ENCODE measurements around the gene TMEM143. TPM values are rescaled to one million over a fixed set of nuclear protein-coding genes. Genes with fewer than 3 reads are reported as not detected.

The TMEM143 gene
- total RNA-seq, 1 donor, result 4.3 TPM

GRCh38 chr19:48397263-48398101 is 33.7 kb upstream of the TMEM143 start:
- Histone ChIP-seq H3K4me3 (ENCODE audit: insufficient read depth, low read length) (peak overlapping the region; percentile 68), H3K36me3 (ENCODE audit: insufficient read depth, low read length) (no peaks in the 10 kb centered on the region), H3K79me2 (ENCODE audit: insufficient read depth, low read length) (no peaks in the 10 kb centered on the region), H3K4me1 (ENCODE audit: insufficient read depth, low read length) (peaks cover 5% of the 10 kb centered on the region), H3K27ac (ENCODE audit: low read depth, low read length) (no peak overlapping the region), H3K27me3 (ENCODE audit: insufficient read depth, low read length) (peaks cover 52% of the 10 kb centered on the region), H2AFZ (ENCODE audit: low read length) (peak overlapping the region; percentile 47), H3K9me3 (ENCODE audit: low read depth, low read length) (no peaks in the 10 kb centered on the region), H3K4me2 (ENCODE audit: insufficient read depth, low read length) (peak overlapping the region; percentile 89), H4K20me1 (ENCODE audit: insufficient read depth, low read length) (no peaks in the 10 kb centered on the region)
- DNase-seq (ENCODE audit: insufficient read length, low spot score, missing footprints), result peak; percentile 81
- TF ChIP-seq CTCF (IDR thresholded peaks at IDR 0.05; ENCODE audit: extremely low read depth, low read depth, low read length), result no peak

GRCh38 chr19:48396824-48397176 is 33.1 kb upstream of the TMEM143 start:
- Histone ChIP-seq H3K9me3 (ENCODE audit: low read depth, low read length) (no peaks in the 10 kb centered on the region), H3K27me3 (ENCODE audit: insufficient read depth, low read length) (peaks cover 53% of the 10 kb centered on the region), H3K27ac (ENCODE audit: low read depth, low read length) (no peak overlapping the region), H3K4me2 (ENCODE audit: insufficient read depth, low read length) (no peak overlapping the region), H3K79me2 (ENCODE audit: insufficient read depth, low read length) (no peaks in the 10 kb centered on the region), H4K20me1 (ENCODE audit: insufficient read depth, low read length) (no peaks in the 10 kb centered on the region), H3K4me1 (ENCODE audit: insufficient read depth, low read length) (peaks cover 5% of the 10 kb centered on the region), H3K4me3 (ENCODE audit: insufficient read depth, low read length) (no peak overlapping the region), H3K36me3 (ENCODE audit: insufficient read depth, low read length) (no peaks in the 10 kb centered on the region), H2AFZ (ENCODE audit: low read length) (no peak overlapping the region)
- TF ChIP-seq CTCF (IDR thresholded peaks at IDR 0.05; ENCODE audit: extremely low read depth, low read depth, low read length), result no peak
- DNase-seq (ENCODE audit: insufficient read length, low spot score, missing footprints), result peak; percentile 80

- DNase-seq (ENCODE audit: insufficient read length, low spot score, missing footprints), result peak; percentile 64
- peaks cover 5% of the 10 kb centered on the region for H3K4me1 ChIP-seq (ENCODE audit: insufficient read depth, low read length)
- H3K9me3 ChIP-seq (ENCODE audit: low read depth, low read length), result no peaks in the 10 kb centered on the region
- H3K4me3 ChIP-seq (ENCODE audit: insufficient read depth, low read length), result no peak overlapping the region
- no peak overlapping the region for H3K4me2 ChIP-seq (ENCODE audit: insufficient read depth, low read length)
- TF ChIP-seq CTCF (IDR thresholded peaks at IDR 0.05; ENCODE audit: extremely low read depth, low read depth, low read length), result no peak
- peaks cover 2% of the 10 kb centered on the region for H3K79me2 ChIP-seq (ENCODE audit: insufficient read depth, low read length)
- no peaks in the 10 kb centered on the region for H4K20me1 ChIP-seq (ENCODE audit: insufficient read depth, low read length)
- H3K27me3 ChIP-seq (ENCODE audit: insufficient read depth, low read length), result peaks cover 53% of the 10 kb centered on the region
- no peak overlapping the region for H2AFZ ChIP-seq (ENCODE audit: low read length)
- no peaks in the 10 kb centered on the region for H3K36me3 ChIP-seq (ENCODE audit: insufficient read depth, low read length)
- H3K27ac ChIP-seq (ENCODE audit: low read depth, low read length), result no peak overlapping the region
These were observed 32.5 kb upstream of the TMEM143 start for GRCh38 chr19:48396016-48396823.

- no peaks in the 10 kb centered on the region for H4K20me1 ChIP-seq (ENCODE audit: insufficient read depth, low read length)
- no peak overlapping the region for H3K4me2 ChIP-seq (ENCODE audit: insufficient read depth, low read length)
- no peak overlapping the region for H3K27ac ChIP-seq (ENCODE audit: low read depth, low read length)
- H3K9me3 ChIP-seq (ENCODE audit: low read depth, low read length), result no peaks in the 10 kb centered on the region
- H3K79me2 ChIP-seq (ENCODE audit: insufficient read depth, low read length), result peaks cover 9% of the 10 kb centered on the region
- H3K36me3 ChIP-seq (ENCODE audit: insufficient read depth, low read length), result no peaks in the 10 kb centered on the region
- H3K27me3 ChIP-seq (ENCODE audit: insufficient read depth, low read length), result peaks cover 53% of the 10 kb centered on the region
- peaks cover 5% of the 10 kb centered on the region for H3K4me1 ChIP-seq (ENCODE audit: insufficient read depth, low read length)
- peak; percentile 71 for DNase-seq (ENCODE audit: insufficient read length, low spot score, missing footprints)
- no peak for TF ChIP-seq CTCF (IDR thresholded peaks at IDR 0.05; ENCODE audit: extremely low read depth, low read depth, low read length)
- no peak overlapping the region for H3K4me3 ChIP-seq (ENCODE audit: insufficient read depth, low read length)
- no peak overlapping the region for H2AFZ ChIP-seq (ENCODE audit: low read length)
These were observed 31.8 kb upstream of the TMEM143 start for GRCh38 chr19:48395499-48395898.

Data from osteoblast (primary cell).